Breast epithelium (tissue), 4 donors: ENCODE data around the gene PLIN1. TPM values are rescaled to one million over a fixed set of nuclear protein-coding genes. Genes with fewer than 3 reads are reported as not detected.

Experiments used
- DNase-seq, 2 donors: peaks; one replicate each; pipeline ENCODE4 v3.0.0-alpha.2; 2019; ENCODE audit warnings: low spot score in 2 of 2
- H3K27ac ChIP-seq, 2 donors: fragments of 200-600 bp; sonication (generic) in 1 of 2; one replicate each; pipeline ENCODE4 v1.5.1; 2016 to 2019; ENCODE audit warnings: mild to moderate bottlenecking in 1 of 2
- H3K27me3 ChIP-seq, 2 donors: fragments of 200-600 bp; sonication (generic) in 1 of 2; one replicate each; pipeline versions ENCODE4 v1.5.1 to v1.6.0; 2017 to 2019; ENCODE audit warnings: control low read depth in 1 of 2, mild to moderate bottlenecking in 1 of 2
- H3K36me3 ChIP-seq: fragments of 200-600 bp; one replicate; pipeline ENCODE4 v1.5.1; 2019
- H3K4me1 ChIP-seq, 2 donors: fragments of 200-600 bp; sonication (generic); one replicate each; pipeline ENCODE4 v1.5.1; 2016 to 2019; ENCODE audit warnings: control low read depth in 1 of 2
- H3K4me3 ChIP-seq, 3 donors: fragments of 200-600 bp; sonication (generic); 1 replicate in 2 of 3; 2 replicates in 1 of 3; pipeline ENCODE4 v1.5.1; 2016 to 2019; ENCODE audit warnings: mild to moderate bottlenecking in 3 of 3, moderate library complexity in 2 of 3
- H3K9me3 ChIP-seq, 2 donors: fragments of 200-600 bp; sonication (generic) in 1 of 2; one replicate each; pipeline ENCODE4 v1.5.1; 2016 to 2019; ENCODE audit warnings: control low read depth in 1 of 2
- POLR2A ChIP-seq: fragments of 450-650 bp; IDR thresholded peaks from one replicate; pipeline ENCODE4 v1.6.1; 2016; ENCODE audit warnings: antibody characterized with exemption, mild to moderate bottlenecking, moderate library complexity
- POLR2AphosphoS5 ChIP-seq, 3 donors: sonication (generic); formaldehyde crosslinking; IDR thresholded peaks; one replicate each; pipeline ENCODE4 v1.6.1; 2017; ENCODE audit warnings: antibody characterized with exemption in 3 of 3
- intact Hi-C: fragments of 100-400 bp; cut with DNase I; formaldehyde crosslinking; loops from one replicate; pipeline ENCODE4 v1.15.1; 2023; ENCODE audit warnings: low total_unique reads
- total RNA-seq, 3 donors: library from RNA; depleted of rRNA; stranded (reverse); fragments of >200 nt; gene quantifications; one replicate each; pipeline ENCODE4 v1.1.0, GENCODE V29; 2016
- TF ChIP-seq, protein P1 (sequence below), 3 donors: fragments of 450-650 bp; IDR thresholded peaks; one replicate each; pipeline ENCODE4 v1.5.1; 2016 to 2017; ENCODE audit warnings: antibody characterized with exemption in 3 of 3, mild to moderate bottlenecking in 3 of 3, moderate library complexity in 3 of 3

The PLIN1 gene
- total RNA-seq, 3 donors from 2014 or later = 114 to 2,292 (median 132) TPM

DNA sequence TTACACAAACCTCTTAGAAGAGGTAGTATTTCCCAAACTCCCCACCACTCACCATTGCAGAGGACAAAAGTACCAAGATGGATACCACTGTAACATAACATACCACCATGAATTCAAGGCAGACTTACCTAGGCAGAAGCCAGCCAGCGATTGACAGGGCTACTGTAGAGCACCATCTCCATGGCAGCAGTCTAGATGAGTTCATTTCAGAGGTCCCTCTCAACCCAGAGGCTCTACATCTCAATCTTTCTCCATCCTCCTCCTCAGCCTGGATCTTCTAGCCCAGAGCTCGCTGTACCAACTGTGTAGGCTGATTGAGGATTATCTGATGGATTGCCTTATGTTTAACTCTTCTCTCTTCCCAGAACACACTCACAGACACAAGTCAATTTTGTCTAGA lies 2.0 kb upstream of the PLIN1 start:
- peaks cover 6 to 13% of the 10 kb centered on the region in 2 donors for H3K4me1 ChIP-seq
- H3K36me3 ChIP-seq = no peaks in the 10 kb centered on the region
- intact Hi-C loops = no loop called here
- H3K27ac ChIP-seq = peak overlapping the region; percentile 79 to 80
- no peak for DNase-seq
- H3K27me3 ChIP-seq = no peaks in the 10 kb centered on the region
- no peak overlapping the region for H3K4me3 ChIP-seq
- TF ChIP-seq, protein P1, sequence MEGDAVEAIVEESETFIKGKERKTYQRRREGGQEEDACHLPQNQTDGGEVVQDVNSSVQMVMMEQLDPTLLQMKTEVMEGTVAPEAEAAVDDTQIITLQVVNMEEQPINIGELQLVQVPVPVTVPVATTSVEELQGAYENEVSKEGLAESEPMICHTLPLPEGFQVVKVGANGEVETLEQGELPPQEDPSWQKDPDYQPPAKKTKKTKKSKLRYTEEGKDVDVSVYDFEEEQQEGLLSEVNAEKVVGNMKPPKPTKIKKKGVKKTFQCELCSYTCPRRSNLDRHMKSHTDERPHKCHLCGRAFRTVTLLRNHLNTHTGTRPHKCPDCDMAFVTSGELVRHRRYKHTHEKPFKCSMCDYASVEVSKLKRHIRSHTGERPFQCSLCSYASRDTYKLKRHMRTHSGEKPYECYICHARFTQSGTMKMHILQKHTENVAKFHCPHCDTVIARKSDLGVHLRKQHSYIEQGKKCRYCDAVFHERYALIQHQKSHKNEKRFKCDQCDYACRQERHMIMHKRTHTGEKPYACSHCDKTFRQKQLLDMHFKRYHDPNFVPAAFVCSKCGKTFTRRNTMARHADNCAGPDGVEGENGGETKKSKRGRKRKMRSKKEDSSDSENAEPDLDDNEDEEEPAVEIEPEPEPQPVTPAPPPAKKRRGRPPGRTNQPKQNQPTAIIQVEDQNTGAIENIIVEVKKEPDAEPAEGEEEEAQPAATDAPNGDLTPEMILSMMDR (IDR thresholded peaks at IDR 0.05) = no peak
- TF ChIP-seq POLR2A (no peak), POLR2AphosphoS5 (IDR thresholded peaks at IDR 0.05) (no peak)
- no peaks in the 10 kb centered on the region for H3K9me3 ChIP-seq

DNA sequence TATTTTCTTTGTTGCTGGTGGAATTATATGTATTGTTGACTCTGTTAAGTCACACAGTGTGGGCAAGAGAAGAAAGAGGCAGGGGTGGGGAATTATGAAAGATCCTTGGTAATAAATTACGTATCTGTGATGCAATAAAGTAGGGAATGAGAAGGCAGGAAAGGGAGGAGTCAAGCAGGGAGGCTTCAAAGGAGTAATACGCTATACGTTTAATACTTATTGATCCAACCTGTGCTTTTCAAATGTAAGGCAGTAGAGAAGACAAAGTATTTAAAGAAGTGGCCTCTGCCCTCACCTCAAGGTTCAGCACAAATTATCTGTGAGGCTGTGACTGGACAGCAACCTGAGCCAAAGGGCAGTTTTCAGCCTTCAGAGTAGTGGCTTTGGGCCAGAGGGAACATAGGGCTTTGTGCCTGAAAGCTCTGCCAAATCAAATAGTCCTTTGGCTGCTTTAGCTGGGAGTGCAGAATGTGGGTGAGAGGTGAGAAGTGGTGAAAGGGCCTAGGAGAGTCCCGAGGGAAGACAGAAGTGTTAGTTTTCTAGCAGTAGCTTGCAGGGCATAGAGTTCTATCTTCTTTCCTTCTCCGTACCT lies 1.2 kb upstream of the PLIN1 start:
- Histone ChIP-seq H3K4me1 (peaks cover 6 to 13% of the 10 kb centered on the region in 2 donors), H3K27ac (peak overlapping the region; percentile 79 to 80), H3K27me3 (no peaks in the 10 kb centered on the region), H3K9me3 (no peaks in the 10 kb centered on the region), H3K4me3 (peak overlapping the region in 1 of 3 donors; percentile 3), H3K36me3 (no peaks in the 10 kb centered on the region)
- peak; percentile 65 to 77 for DNase-seq
- intact Hi-C loops = no loop called here
- TF ChIP-seq POLR2AphosphoS5 (IDR thresholded peaks at IDR 0.05) = peak; percentile 67 to 89 (median 81)
- TF ChIP-seq, protein P1 (IDR thresholded peaks at IDR 0.05) = no peak

DNA sequence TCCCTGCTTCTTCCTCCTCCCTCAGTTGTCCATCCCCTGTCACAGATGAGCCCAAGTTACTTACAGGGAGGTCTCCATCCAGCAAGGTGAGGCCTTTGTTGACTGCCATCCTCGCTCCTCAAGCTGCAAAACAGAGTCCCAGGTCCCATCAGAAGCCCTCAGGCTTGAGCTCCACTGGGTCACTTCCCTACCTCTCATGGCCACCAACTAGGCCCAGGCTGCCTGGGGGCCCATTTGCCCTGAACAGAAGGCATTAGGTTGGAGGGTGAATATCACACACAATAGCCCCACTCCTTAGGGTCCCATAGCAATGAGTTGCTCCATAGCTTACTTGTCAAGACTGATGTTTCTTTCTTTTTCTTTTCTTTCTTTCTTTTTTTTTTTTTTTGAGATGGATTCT lies 1.8 kb downstream of the PLIN1 start:
- peaks cover 6 to 13% of the 10 kb centered on the region in 2 donors for H3K4me1 ChIP-seq
- DNase-seq = no peak
- H3K4me3 ChIP-seq = peak overlapping the region in 1 of 3 donors; percentile 15
- TF ChIP-seq POLR2AphosphoS5 (IDR thresholded peaks at IDR 0.05) (no peak), POLR2A (no peak)
- TF ChIP-seq, protein P1 (IDR thresholded peaks at IDR 0.05) = no peak
- H3K36me3 ChIP-seq = no peaks in the 10 kb centered on the region
- H3K27ac ChIP-seq = no peak overlapping the region
- H3K27me3 ChIP-seq = no peaks in the 10 kb centered on the region
- H3K9me3 ChIP-seq = no peaks in the 10 kb centered on the region
- intact Hi-C loops = no loop called here

DNA sequence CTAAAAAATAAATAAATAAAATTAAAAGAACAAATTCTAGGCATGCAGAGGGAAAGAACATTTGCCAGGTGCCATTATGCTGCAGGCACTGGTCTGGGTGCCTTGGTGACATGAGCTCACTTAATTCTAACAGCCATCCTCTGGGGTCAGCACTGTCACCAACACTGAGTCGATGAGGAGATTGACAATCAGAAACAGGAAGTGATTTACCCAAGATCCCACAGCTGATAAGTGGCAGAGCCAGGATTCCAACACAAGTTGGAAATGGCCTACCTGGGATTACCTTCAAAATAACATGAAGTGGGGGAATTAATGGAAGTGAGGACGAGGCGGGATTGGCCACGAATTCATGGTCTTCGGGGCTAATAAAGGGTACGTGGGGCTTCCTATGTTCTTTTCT lies 3.6 kb downstream of the PLIN1 start:
- H3K9me3 ChIP-seq = no peaks in the 10 kb centered on the region
- no peak overlapping the region for H3K27ac ChIP-seq
- H3K27me3 ChIP-seq = no peaks in the 10 kb centered on the region
- H3K36me3 ChIP-seq = no peaks in the 10 kb centered on the region
- TF ChIP-seq POLR2AphosphoS5 (IDR thresholded peaks at IDR 0.05) = no peak
- no peak for TF ChIP-seq POLR2A
- TF ChIP-seq, protein P1 (IDR thresholded peaks at IDR 0.05) = no peak
- DNase-seq = no peak
- intact Hi-C loops = no loop called here
- H3K4me3 ChIP-seq = no peak overlapping the region
- peaks cover 6 to 7% of the 10 kb centered on the region in 2 donors for H3K4me1 ChIP-seq

DNA sequence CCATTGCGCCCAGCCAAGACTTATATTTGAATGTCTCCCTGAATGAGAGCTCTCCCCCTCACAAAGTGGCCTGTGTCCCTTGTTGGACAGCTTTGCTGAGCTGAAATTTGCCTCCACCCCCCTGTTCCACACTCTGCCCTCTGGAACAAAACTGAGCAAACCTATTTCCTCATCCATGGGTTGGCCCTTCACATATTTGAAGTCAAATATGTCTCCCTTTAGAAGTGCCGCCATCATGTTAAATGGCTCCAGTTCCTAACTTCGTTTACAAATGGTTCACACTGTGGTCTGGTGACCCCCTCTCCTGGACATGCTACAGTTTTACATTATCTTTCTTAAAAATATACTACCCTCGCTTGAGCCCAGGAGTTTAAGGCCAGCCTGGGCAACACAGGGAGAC lies 4.6 kb downstream of the PLIN1 start:
- Histone ChIP-seq H3K9me3 (no peaks in the 10 kb centered on the region), H3K4me3 (no peak overlapping the region), H3K4me1 (no peaks in the 10 kb centered on the region), H3K36me3 (no peaks in the 10 kb centered on the region), H3K27me3 (no peaks in the 10 kb centered on the region), H3K27ac (no peak overlapping the region)
- TF ChIP-seq, protein P1 (IDR thresholded peaks at IDR 0.05) = no peak
- TF ChIP-seq POLR2A = no peak
- TF ChIP-seq POLR2AphosphoS5 (IDR thresholded peaks at IDR 0.05) = no peak
- DNase-seq = no peak
- intact Hi-C loops = loop anchor here (5.0 kb wide), 1 partner anchor 342 kb away; the partner anchor contains the start of gene POLG
